Activated naive CD4-positive, alpha-beta T cell (primary cell): ENCODE results near the gene TLX3.

ENCODE experiments used
- DNase-seq, 4 experiments: peaks; one replicate each; lab custom pipeline; 2025; lab: John Stamatoyannopoulos, UW

The TLX3 gene

GRCh38 chr5:171306166-171306565 lies 2.9 kb upstream of the TLX3 start:
- DNase-seq: no peak

GRCh38 chr5:171306781-171307591 lies 2.1 kb upstream of the TLX3 start:
- no peak for DNase-seq

- DNase-seq: no peak
These were observed 1.1 kb upstream of the TLX3 start for GRCh38 chr5:171307789-171308452.

DNA sequence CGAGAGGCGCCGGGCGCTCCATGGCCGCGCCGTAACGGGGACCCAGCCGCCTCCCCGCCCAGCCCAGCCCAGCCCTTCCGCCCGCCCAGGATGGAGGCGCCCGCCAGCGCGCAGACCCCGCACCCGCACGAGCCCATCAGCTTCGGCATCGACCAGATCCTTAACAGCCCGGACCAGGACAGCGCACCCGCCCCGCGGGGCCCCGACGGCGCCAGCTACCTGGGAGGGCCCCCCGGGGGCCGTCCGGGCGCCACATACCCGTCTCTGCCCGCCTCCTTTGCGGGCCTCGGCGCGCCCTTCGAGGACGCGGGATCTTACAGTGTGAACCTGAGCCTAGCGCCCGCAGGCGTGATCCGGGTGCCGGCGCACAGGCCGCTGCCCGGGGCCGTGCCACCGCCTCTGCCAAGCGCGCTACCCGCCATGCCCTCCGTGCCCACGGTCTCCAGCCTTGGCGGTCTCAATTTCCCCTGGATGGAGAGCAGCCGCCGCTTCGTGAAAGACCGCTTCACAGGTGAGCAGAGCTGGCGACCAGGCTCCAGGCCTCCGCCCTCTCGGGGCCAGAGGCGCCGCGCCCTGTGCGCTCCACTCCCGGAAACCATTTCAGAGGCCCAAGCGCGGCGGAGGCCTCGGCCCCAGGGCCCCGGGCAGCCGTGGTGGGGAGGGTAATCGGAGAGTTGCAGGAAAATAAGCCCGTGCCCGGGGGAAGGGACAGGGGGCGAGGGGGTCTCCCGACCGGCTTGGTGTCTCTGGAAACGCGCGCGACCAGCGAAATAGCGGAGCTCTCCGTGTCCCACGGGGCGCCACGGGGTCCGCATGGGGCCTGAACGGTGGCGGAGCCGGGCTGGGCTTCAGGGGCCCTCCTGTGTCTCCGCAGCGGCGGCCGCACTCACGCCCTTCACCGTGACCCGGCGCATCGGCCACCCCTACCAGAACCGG lies 496 bp downstream of the TLX3 start:
- no peak for DNase-seq

GRCh38 chr5:171310212-171310818 lies 1.3 kb downstream of the TLX3 start:
- DNase-seq: no peak

GRCh38 chr5:171310819-171311321 lies 1.8 kb downstream of the TLX3 start:
- DNase-seq: no peak

- no peak for DNase-seq
These were observed 2.5 kb downstream of the TLX3 start for GRCh38 chr5:171311322-171312077.

GRCh38 chr5:171312129-171312974 lies 3.3 kb downstream of the TLX3 start:
- no peak for DNase-seq

GRCh38 chr5:171313481-171314206 lies 4.6 kb downstream of the TLX3 start:
- no peak for DNase-seq

- no peak for DNase-seq
These were observed 5.8 kb downstream of the TLX3 start for GRCh38 chr5:171314728-171315385.

- DNase-seq: no peak
These were observed 6.4 kb downstream of the TLX3 start for GRCh38 chr5:171315386-171315891.

- no peak for DNase-seq
These were observed 6.8 kb downstream of the TLX3 start for GRCh38 chr5:171315925-171316257.

DNA sequence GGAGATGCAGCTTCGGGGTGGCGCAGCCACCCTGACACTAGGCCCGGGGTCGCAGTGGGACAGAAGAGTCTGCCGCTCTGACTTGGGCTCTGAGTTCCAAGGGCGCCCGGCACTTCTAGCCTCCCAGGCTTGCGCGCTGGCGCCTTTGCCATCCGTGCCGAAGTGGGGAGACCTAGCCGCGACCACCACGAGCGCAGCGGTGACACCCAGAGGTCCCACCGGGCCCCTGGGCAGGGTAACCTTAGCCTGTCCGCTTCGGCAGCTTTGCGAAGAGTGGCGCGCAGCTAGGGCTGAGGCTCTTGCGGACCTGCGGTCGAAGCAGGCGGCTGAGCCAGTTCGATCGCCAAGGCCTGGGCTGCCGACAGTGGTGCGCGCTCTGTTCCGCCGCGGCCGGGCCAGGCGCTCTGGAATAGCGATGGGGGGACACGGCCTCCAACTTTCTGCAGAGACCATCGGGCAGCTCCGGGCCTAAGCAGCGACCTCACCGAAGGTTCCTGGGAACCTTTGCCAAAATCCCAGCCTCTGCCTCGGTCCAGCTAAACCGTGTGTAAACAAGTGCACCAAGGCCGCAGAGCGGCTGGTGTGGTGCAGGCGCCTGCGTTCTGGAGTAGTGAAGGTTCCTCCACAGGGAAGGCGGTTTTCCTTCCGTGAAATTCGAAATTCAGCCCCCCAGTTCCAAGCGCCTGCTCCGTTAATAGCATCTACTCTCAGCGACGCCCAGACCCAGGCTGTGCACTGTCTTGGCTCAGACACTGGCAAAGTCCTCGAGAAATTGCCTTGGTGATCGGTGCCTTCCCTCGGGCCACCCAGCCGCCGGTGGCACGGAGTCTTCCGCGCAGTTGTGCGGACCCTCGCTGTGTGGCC lies 7.4 kb downstream of the TLX3 start:
- no peak for DNase-seq

DNA sequence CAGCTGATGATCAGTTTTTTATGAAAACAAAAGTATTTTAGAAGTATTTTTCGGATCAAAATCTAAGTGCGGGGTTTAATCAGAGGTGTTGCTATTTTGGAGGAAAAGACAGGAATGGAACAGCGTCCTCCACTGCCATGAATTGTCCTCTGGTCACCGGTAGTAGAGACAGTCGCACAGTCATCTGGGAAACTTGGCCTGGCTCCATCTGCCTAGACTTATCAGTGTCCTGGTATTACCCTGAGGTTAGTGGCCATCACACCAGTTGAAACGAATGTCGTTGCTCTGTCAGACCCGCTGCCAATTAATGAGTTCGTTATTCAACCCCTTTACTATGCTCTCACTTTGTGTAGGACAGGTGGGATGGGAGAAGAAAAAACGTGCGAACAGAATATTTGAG lies 8.2 kb downstream of the TLX3 start:
- DNase-seq: no peak

- DNase-seq: no peak
These were observed 9.0 kb downstream of the TLX3 start for GRCh38 chr5:171318026-171318425.

DNA sequence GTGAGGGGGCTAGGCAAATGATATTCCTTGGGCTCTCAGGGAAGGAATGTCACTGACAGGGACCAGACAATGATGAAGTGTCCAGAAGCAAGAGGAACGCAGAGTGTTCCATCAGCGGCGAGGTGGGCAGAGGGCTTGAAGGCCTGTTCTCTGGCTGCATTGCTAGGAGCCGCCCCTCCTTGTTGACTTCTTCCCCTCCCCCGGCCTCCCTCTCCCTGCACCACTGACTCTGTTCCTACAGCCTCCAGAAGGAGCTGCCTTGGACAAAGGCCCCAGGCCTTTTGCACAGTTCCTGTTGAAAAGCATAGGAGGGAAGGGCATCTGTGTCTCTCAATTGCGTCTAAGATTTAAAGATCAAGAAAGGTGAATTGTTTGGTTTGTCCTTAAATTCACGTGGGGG lies 12.4 kb downstream of the TLX3 start:
- no peak for DNase-seq

DNA sequence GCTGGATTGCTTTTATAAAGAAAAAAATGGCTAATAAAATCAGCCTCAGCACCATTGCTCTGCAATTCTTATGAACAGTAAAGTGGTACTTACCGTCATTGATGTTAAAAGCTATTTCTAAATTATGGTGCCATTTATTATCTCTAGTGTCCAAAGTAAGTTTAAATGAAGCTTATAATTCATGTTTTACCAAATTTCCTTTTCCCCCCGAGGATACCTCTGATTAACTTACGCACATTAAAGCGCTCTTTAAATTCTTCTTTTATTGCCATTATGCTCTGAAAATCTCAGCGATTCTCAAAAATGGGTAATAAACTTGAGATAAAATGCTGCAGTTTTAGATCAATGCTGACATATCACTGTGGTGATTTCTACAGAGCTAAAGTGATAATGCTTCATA lies 13.5 kb downstream of the TLX3 start:
- no peak for DNase-seq

- no peak for DNase-seq
These were observed 14.0 kb downstream of the TLX3 start for GRCh38 chr5:171323007-171323406.
